K562 (cell line): ENCODE results near the gene GAK. TPM values are rescaled to one million over a fixed set of nuclear protein-coding genes. Genes with fewer than 3 reads are reported as not detected.

ENCODE experiments used
- ATAC-seq: fragments of 200-7000 bp; cut with Tn5 transposase; 3 replicates; pipeline ENCODE4 v1.9.1; 2020; ENCODE audit warnings: moderate library complexity
- BruUV-seq: library from RNA; stranded (reverse); fragments of 400-500 nt; replicated peaks from 2 replicates; lab custom pipeline; 2021; lab: Mats Ljungman, UMichigan
- CTCF ChIA-PET: fragments of 300-600 bp; formaldehyde crosslinking; extraction: SDS; loops from one replicate; lab custom pipeline; 2021; ENCODE audit warnings: low intra/inter-chr PET ratio; lab: Yijun Ruan, JAX
- POLR2A ChIA-PET: fragments of 300-600, 350-650 bp; sonication (Branson Sonifier 250); formaldehyde crosslinking; extraction: SDS; loops from one replicate; lab custom pipeline; 2021; ENCODE audit warnings: antibody characterized with exemption, inconsistent platforms; lab: Yijun Ruan, JAX
- DNase-seq, 4 experiments: peaks; one replicate each; pipeline versions ENCODE4 v3.0.0 to v3.0.0-alpha.2; 2011 to 2018; ENCODE audit warnings: low spot score in 3 of 4, mixed read lengths in 3 of 4; ENCODE audit errors: extremely low read depth in 1 of 4
- FAIRE-seq: peaks from 2 replicates; lab custom pipeline; 2011; peaks lifted over from hg19 to GRCh38; lab: Jason Lieb, UNC
- H2AFZ ChIP-seq: 2 replicates; pipeline ENCODE4 v1.6.0; 2011; ENCODE audit warnings: low read depth, low read length, control low read depth, inconsistent platforms
- H3K27ac ChIP-seq: fragments of 200-600 bp; 3 replicates; pipeline ENCODE4 v1.8.0; 2011; ENCODE audit warnings: low read depth, mild to moderate bottlenecking, control low read depth, inconsistent platforms, low read length, moderate library complexity, mixed read lengths; ENCODE audit errors: extremely low read depth
- H3K27me3 ChIP-seq, 2 experiments: fragments of 300-600 bp in 1 of 2; 2 replicates in 1 of 2; 3 replicates in 1 of 2; pipeline versions ENCODE4 v1.6.0 to v1.8.0; 2011; ENCODE audit warnings: inconsistent platforms in 2 of 2, low read length in 2 of 2, mild to moderate bottlenecking in 1 of 2, mixed read lengths in 1 of 2, moderate library complexity in 1 of 2; ENCODE audit not compliant: control insufficient read depth in 2 of 2, insufficient read depth in 2 of 2
- H3K36me3 ChIP-seq: fragments of 300-600 bp; 3 replicates; pipeline ENCODE4 v1.8.0; 2011; ENCODE audit warnings: mild to moderate bottlenecking, low read length, inconsistent platforms; ENCODE audit not compliant: control insufficient read depth, insufficient read depth
- H3K4me1 ChIP-seq, 2 experiments: fragments of 200-600 bp in 1 of 2; replicated peaks in 1 of 2; 2 replicates in 1 of 2; 3 replicates in 1 of 2; pipeline versions ENCODE4 v1.5.1 to v1.8.0; 2011; ENCODE audit warnings: inconsistent platforms in 2 of 2, low read length in 2 of 2, mild to moderate bottlenecking in 1 of 2, mixed read lengths in 1 of 2, moderate library complexity in 1 of 2; ENCODE audit not compliant: control insufficient read depth in 2 of 2, insufficient read depth in 2 of 2
- H3K4me2 ChIP-seq: 2 replicates; pipeline ENCODE4 v1.6.1; 2011; ENCODE audit warnings: low read length, control low read depth, inconsistent platforms, mixed read lengths; ENCODE audit not compliant: insufficient read depth
- H3K4me3 ChIP-seq: fragments of 200-600 bp; sonication (generic), shearing (Covaris generic); 2 replicates; pipeline ENCODE4 v1.5.1; 2016; ENCODE audit warnings: control low read depth, inconsistent platforms
- H3K79me2 ChIP-seq: fragments of 200-600 bp; 3 replicates; pipeline ENCODE4 v1.8.0; 2011; ENCODE audit warnings: low read length, inconsistent platforms; ENCODE audit not compliant: control insufficient read depth, insufficient read depth
- H3K9ac ChIP-seq, 2 experiments: 2 replicates each; pipeline versions ENCODE4 v1.6.0 to v1.6.1; 2011; ENCODE audit warnings: low read depth in 2 of 2, low read length in 2 of 2, control low read depth in 1 of 2, inconsistent platforms in 1 of 2, mild to moderate bottlenecking in 1 of 2, mixed read lengths in 1 of 2; ENCODE audit not compliant: insufficient read depth in 1 of 2
- H3K9me1 ChIP-seq: one replicate; pipeline ENCODE4 v1.6.0; 2011; ENCODE audit warnings: inconsistent platforms, mild to moderate bottlenecking, low read length, moderate library complexity; ENCODE audit not compliant: control insufficient read depth, insufficient read depth
- H3K9me3 ChIP-seq: replicated peaks from 2 replicates; pipeline ENCODE4 v1.5.1; 2011; ENCODE audit warnings: low read depth, low read length, inconsistent platforms; ENCODE audit not compliant: control insufficient read depth, insufficient read depth
- H4K20me1 ChIP-seq: replicated peaks from 2 replicates; pipeline ENCODE4 v1.6.1; 2011; ENCODE audit warnings: low read length, inconsistent platforms, mixed read lengths; ENCODE audit not compliant: control insufficient read depth, insufficient read depth
- GATAD2B ChIP-seq: fragments of 450-650 bp; IDR thresholded peaks from 2 replicates; pipeline ENCODE4 v1.6.1; 2017; ENCODE audit warnings: mild to moderate bottlenecking, borderline replicate concordance
- POLR2G ChIP-seq: fragments of 200-400 bp; formaldehyde crosslinking; IDR thresholded peaks from 2 replicates; pipeline ENCODE4 v1.6.1; 2017; ENCODE audit warnings: low read depth, mild to moderate bottlenecking, antibody characterized with exemption, low read length, moderate library complexity
- ZNF311 ChIP-seq: fragments of 250-450 bp; sonication (Bioruptor Pico); IDR thresholded peaks from 2 replicates; pipeline ENCODE4 v1.4.0; 2020; ENCODE audit warnings: mild to moderate bottlenecking, moderate library complexity
- ZNF589 ChIP-seq: fragments of 200-800 bp; sonication (Bioruptor generic); IDR thresholded peaks from 2 replicates; pipeline ENCODE4 v1.6.1; 2016; ENCODE audit warnings: low read depth, missing genetic modification characterization, missing compliant biosample characterization
- WGBS: fragments of 100-300 bp; shearing (Covaris generic); methylation state at CpG from one replicate; pipeline ENCODE4 v1.1.6; 2016; ENCODE audit warnings: low coverage, mixed read lengths; ENCODE audit not compliant: insufficient coverage; ENCODE audit errors: missing lambda C conversion rate; 5-methylcytosine and 5-hydroxymethylcytosine counted together
- in situ Hi-C: fragments of 300-500 bp; cut with MboI; formaldehyde crosslinking; loops from 4 replicates; pipeline ENCODE4 v1.15.0; 2018; ENCODE audit warnings: inconsistent platforms, mixed read lengths
- intact Hi-C: fragments of 100-400 bp; cut with micrococcal nuclease; formaldehyde crosslinking; loops from 2 replicates; pipeline ENCODE4 v1.14.2; 2022
- polyA plus RNA-seq, 8 experiments: library from polyadenylated mRNA; depleted of rRNA in 4 of 8; stranded (reverse) in 5 of 8; unstranded in 3 of 8; fragments of >200 nt; fragmentation: Nextera tagmentation in 2 of 8; fragmentation: Illumina TruSeq in 1 of 8; extraction: Ambion mirVana in 2 of 8; extraction: Trizol in 1 of 8; gene quantifications; 2 replicates each; pipeline versions ENCODE4 v1.2.1 to v1.2.3, GENCODE V29; 2011 to 2014; ENCODE audit warnings: inconsistent platforms in 1 of 8, missing spikeins in 1 of 8
- total RNA-seq, 7 experiments: library from RNA; depleted of rRNA in 6 of 7; stranded (reverse); fragments of >200 nt in 6 of 7; fragmentation: Illumina TruSeq in 2 of 7; extraction: Trizol in 2 of 7; gene quantifications; 2 replicates each; pipeline versions ENCODE4 v1.2.1 to v1.2.3, GENCODE V29; 2011 to 2021; ENCODE audit warnings: low replicate concordance in 1 of 7
- TF ChIP-seq, protein P1 (sequence below): sonication (generic); formaldehyde crosslinking; IDR thresholded peaks from 2 replicates; pipeline ENCODE4 v1.4.0; 2020; ENCODE audit warnings: mild to moderate bottlenecking, missing genetic modification reagents

Gene GAK
- total and polyA plus RNA-seq, 9 of the 15 experiments (the other 6 are each of a cell fraction or from before 2014, with no cell fraction given): 1.3 to 102 (median 16.2) TPM

- Histone ChIP-seq H3K79me2 (no peaks in the 10 kb centered on the region), H3K4me3 (no peak overlapping the region)
- in situ Hi-C loops: no loop called here
Observed at GRCh38 chr4:948936-949300, 16.8 kb upstream of the GAK start.

DNA sequence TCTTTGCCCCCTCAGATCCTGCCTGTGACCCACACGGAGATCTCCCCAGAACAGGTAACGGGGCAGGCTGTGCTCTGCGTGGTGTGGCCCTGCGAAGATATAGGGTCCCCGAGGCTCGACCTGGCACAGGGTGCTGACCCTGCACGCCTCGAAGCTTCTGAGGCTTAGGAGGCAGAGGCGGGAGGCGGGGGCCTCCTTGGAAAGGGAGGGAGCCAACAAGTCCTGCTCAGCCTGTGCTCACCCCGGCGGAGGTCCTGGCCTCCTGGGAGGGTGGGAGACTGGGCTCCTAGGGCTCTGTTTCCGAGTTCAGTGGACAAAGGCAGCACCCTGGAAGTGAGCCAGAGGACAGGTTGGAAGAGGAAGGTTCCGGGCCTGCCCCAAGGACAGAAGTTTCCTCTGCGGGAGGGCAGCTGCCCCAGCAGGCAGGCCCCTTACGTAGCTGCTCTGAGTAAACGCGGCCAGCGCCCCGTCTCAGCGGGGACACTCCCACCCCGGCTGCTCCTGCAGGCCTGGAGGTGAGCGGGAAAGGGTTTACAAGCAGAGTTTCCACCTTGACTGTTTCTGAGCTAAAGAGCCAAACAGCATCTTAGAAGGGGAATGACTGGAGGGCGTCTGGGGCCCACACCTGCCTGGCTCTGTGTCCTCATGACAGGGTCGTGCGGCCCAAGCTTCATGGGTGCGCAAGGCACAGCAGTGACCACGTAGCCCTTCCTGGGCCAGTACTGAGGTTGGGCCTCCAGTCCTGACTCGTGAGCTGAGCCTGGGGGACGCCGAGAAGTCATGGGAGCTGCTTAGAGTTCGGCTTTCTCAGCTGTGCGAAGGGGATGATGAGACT is 16.2 kb upstream of the GAK start:
- FAIRE-seq: no peak
- ChIA-PET POLR2A (interaction anchor here (1.2 kb wide), 1 partner anchor 16 kb away, joined by 4 read pairs; the partner anchor contains the start of genes GAK and TMEM175), CTCF (no interaction called here)
- TF ChIP-seq, protein P1, sequence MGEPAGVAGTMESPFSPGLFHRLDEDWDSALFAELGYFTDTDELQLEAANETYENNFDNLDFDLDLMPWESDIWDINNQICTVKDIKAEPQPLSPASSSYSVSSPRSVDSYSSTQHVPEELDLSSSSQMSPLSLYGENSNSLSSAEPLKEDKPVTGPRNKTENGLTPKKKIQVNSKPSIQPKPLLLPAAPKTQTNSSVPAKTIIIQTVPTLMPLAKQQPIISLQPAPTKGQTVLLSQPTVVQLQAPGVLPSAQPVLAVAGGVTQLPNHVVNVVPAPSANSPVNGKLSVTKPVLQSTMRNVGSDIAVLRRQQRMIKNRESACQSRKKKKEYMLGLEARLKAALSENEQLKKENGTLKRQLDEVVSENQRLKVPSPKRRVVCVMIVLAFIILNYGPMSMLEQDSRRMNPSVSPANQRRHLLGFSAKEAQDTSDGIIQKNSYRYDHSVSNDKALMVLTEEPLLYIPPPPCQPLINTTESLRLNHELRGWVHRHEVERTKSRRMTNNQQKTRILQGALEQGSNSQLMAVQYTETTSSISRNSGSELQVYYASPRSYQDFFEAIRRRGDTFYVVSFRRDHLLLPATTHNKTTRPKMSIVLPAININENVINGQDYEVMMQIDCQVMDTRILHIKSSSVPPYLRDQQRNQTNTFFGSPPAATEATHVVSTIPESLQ (CRISPR knock-in tag): no peak
- peak; percentile 32; the same call in 1 of the 2 replicates for TF ChIP-seq POLR2G
- 72% methylated on average over 27 of the region's 33 CpGs for WGBS
- Histone ChIP-seq H3K9ac (peak overlapping the region in 1 of 2 experiments; percentile 75; a peak in 2 of 4 replicates), H2AFZ (no peak overlapping the region), H3K9me1 (no peaks in the 10 kb centered on the region), H3K36me3 (no peaks in the 10 kb centered on the region), H4K20me1 (0 out of 2 replicates have a peak, but pooled peaks cover 4% of the 10 kb centered on the region), H3K4me1 (peaks cover 0 to 48% of the 10 kb centered on the region in 2 experiments; a peak in 2 of 5 replicates), H3K79me2 (no peaks in the 10 kb centered on the region), H3K4me3 (no peak overlapping the region), H3K9me3 (no peaks in the 10 kb centered on the region), H3K27ac (no peak overlapping the region), H3K4me2 (no peak overlapping the region), H3K27me3 (no peaks in the 10 kb centered on the region)
- DNase-seq: no peak
- ATAC-seq: no peak; the same call in 2 of the 3 replicates
- BruUV-seq: no TSS peak
- intact Hi-C loops: no loop called here
- in situ Hi-C loops: no loop called here

More at GRCh38 chr4:948936-949300, 16.8 kb upstream of the GAK start:
- no peak overlapping the region for H3K4me2 ChIP-seq
- no peak for TF ChIP-seq ZNF589 (CRISPR knock-in tag)
- no peak for TF ChIP-seq ZNF311 (CRISPR knock-in tag)
- TF ChIP-seq POLR2G: 0 out of 2 replicates have a peak, but pooled peaks have one; percentile 17
- no peak for TF ChIP-seq GATAD2B
- TF ChIP-seq, all 486 proteins: peak for 1
- FAIRE-seq (no peak), ATAC-seq (no peak), DNase-seq (no peak)
- Histone ChIP-seq H3K9me1 (no peaks in the 10 kb centered on the region), H3K9me3 (no peaks in the 10 kb centered on the region), H2AFZ (no peak overlapping the region), H3K9ac (peak overlapping the region in 1 of 2 experiments; percentile 75; a peak in 2 of 4 replicates), H3K4me1 (peaks cover 0 to 48% of the 10 kb centered on the region in 2 experiments; a peak in 2 of 5 replicates), H3K36me3 (no peaks in the 10 kb centered on the region), H3K27ac (no peak overlapping the region), H4K20me1 (0 out of 2 replicates have a peak, but pooled peaks cover 4% of the 10 kb centered on the region), H3K27me3 (no peaks in the 10 kb centered on the region)
- no TSS peak for BruUV-seq
- ChIA-PET CTCF (no interaction called here), POLR2A (no interaction called here)
- 69% methylated on average over 11 of the region's 13 CpGs for WGBS
- intact Hi-C loops: no loop called here
